A549 (cell line): Measurements from ENCODE around the gene COL8A1. TPM values are rescaled to one million over a fixed set of nuclear protein-coding genes. Genes with fewer than 3 reads are reported as not detected.

Source experiments
- ATAC-seq, 2 experiments: fragments of 200-7000 bp in 1 of 2; fragments of >200 bp in 1 of 2; cut with Nextera tagmentation in 1 of 2; cut with Tn5 transposase in 1 of 2; 3 replicates each; pipeline versions ENCODE4 v1.8.0 to v1.9.1; 2018 to 2020; ENCODE audit warnings: mild to moderate bottlenecking in 1 of 2, moderate library complexity in 1 of 2
- CTCF ChIA-PET: fragments of 300-600 bp; sonication (Branson Sonifier 250); formaldehyde crosslinking; extraction: SDS; loops from one replicate; lab custom pipeline; 2021; ENCODE audit warnings: antibody characterized with exemption, inconsistent platforms; lab: Yijun Ruan, JAX
- POLR2A ChIA-PET: fragments of 350-600 bp; formaldehyde crosslinking; extraction: SDS; loops from one replicate; lab custom pipeline; 2021; ENCODE audit warnings: antibody characterized with exemption, inconsistent platforms; lab: Yijun Ruan, JAX
- DNase-seq, 2 experiments: peaks; one replicate each; pipeline versions ENCODE4 v3.0.0 to v3.0.0-alpha.2; 2011 to 2016; ENCODE audit warnings: low read depth in 1 of 2, low spot score in 1 of 2
- FAIRE-seq: peaks from 2 replicates; lab custom pipeline; 2011; peaks lifted over from hg19 to GRCh38; lab: Jason Lieb, UNC
- H3K27ac ChIP-seq, 2 experiments: fragments of >200 bp; sonication (Bioruptor Twin); formaldehyde crosslinking; 3 replicates each; pipeline ENCODE4 v1.5.1; 2016 to 2017
- H3K4me1 ChIP-seq: fragments of >200 bp; sonication (Bioruptor Twin); formaldehyde crosslinking; 3 replicates; pipeline ENCODE4 v1.6.1; 2016
- H3K4me2 ChIP-seq: fragments of >200 bp; sonication (Bioruptor Twin); formaldehyde crosslinking; 3 replicates; pipeline ENCODE4 v1.6.1; 2016
- H3K4me3 ChIP-seq: fragments of >200 bp; sonication (Bioruptor Twin); formaldehyde crosslinking; 3 replicates; pipeline ENCODE4 v1.5.1; 2016
- H3K9me3 ChIP-seq: fragments of >200 bp; sonication (Bioruptor Twin); formaldehyde crosslinking; 3 replicates; pipeline ENCODE4 v1.6.1; 2016
- BHLHE40 ChIP-seq: IDR thresholded peaks from 2 replicates; pipeline ENCODE4 v1.6.1; 2012; ENCODE audit warnings: low read depth, low read length, inconsistent platforms
- CBX8 ChIP-seq: fragments of 200-600 bp; sonication (generic); IDR thresholded peaks from 2 replicates; pipeline ENCODE4 v1.6.1; 2016
- CHD4 ChIP-seq: fragments of 200-600 bp; sonication (generic); IDR thresholded peaks from 2 replicates; pipeline ENCODE4 v1.6.1; 2016; ENCODE audit warnings: antibody characterized with exemption, mild to moderate bottlenecking, borderline replicate concordance
- CTCF ChIP-seq: fragments of >200 bp; sonication (Bioruptor Twin); formaldehyde crosslinking; IDR thresholded peaks from 3 replicates; pipeline ENCODE4 v1.5.1; 2016
- EP300 ChIP-seq, 2 experiments: fragments of >200 bp; sonication (Bioruptor Twin); formaldehyde crosslinking; IDR thresholded peaks; 2 replicates in 1 of 2; 3 replicates in 1 of 2; pipeline ENCODE4 v1.6.1; 2016 to 2017
- HDAC2 ChIP-seq: fragments of 200-600 bp; sonication (generic); IDR thresholded peaks from 2 replicates; pipeline ENCODE4 v1.6.1; 2016
- KDM1A ChIP-seq: fragments of 200-600 bp; sonication (generic); IDR thresholded peaks from 2 replicates; pipeline ENCODE4 v1.6.1; 2016; ENCODE audit warnings: low read depth, mild to moderate bottlenecking
- MAFK ChIP-seq: fragments of 450-650 bp; IDR thresholded peaks from 2 replicates; pipeline ENCODE4 v1.6.1; 2014; ENCODE audit not compliant: partially characterized antibody
- MAZ ChIP-seq: fragments of 150-350 bp; IDR thresholded peaks from 2 replicates; pipeline ENCODE4 v1.6.1; 2014; ENCODE audit warnings: antibody characterized with exemption, low read depth, low read length, borderline replicate concordance
- NR3C1 ChIP-seq: fragments of >200 bp; sonication (Bioruptor Twin); formaldehyde crosslinking; IDR thresholded peaks from 3 replicates; pipeline ENCODE4 v1.6.1; 2017
- RAD21 ChIP-seq, 2 experiments: fragments of >200 bp in 1 of 2; sonication (Bioruptor Twin) in 1 of 2; formaldehyde crosslinking in 1 of 2; IDR thresholded peaks in 1 of 2; conservative IDR thresholded peaks in 1 of 2; 2 replicates in 1 of 2; 3 replicates in 1 of 2; pipeline ENCODE4 v1.6.1; 2012 to 2018; ENCODE audit warnings: inconsistent platforms in 1 of 2
- SREBF2 ChIP-seq: fragments of 450-650 bp; IDR thresholded peaks from 2 replicates; pipeline ENCODE4 v1.6.1; 2014; ENCODE audit warnings: mild to moderate bottlenecking, moderate library complexity
- ZNF302 ChIP-seq: fragments of 250-450 bp; sonication (Bioruptor Pico); IDR thresholded peaks from 2 replicates; pipeline ENCODE4 v1.9.0; 2021; ENCODE audit warnings: inconsistent platforms, mild to moderate bottlenecking, moderate library complexity
- ZSCAN20 ChIP-seq: fragments of 250-450 bp; sonication (Bioruptor Pico); IDR thresholded peaks from 2 replicates; pipeline ENCODE4 v1.8.0; 2022; ENCODE audit warnings: mild to moderate bottlenecking, moderate library complexity
- WGBS: methylation state at CpG from one replicate; pipeline ENCODE4 v1.1.6; 2017; ENCODE audit errors: missing lambda C conversion rate; 5-methylcytosine and 5-hydroxymethylcytosine counted together
- polyA plus RNA-seq, 4 experiments: library from polyadenylated mRNA; depleted of rRNA in 3 of 4; stranded (reverse); fragments of >200 nt; fragmentation: RNase III in 1 of 4; extraction: RNeasy Plus Mini Kit Qiagen cat#74134 plus additional on column Dnase treatment in 1 of 4; gene quantifications; 2 replicates in 3 of 4; 3 replicates in 1 of 4; pipeline ENCODE4 v1.2.3, GENCODE V29; 2011 to 2017
- TF ChIP-seq, protein P1 (sequence below): fragments of >200 bp; sonication (Bioruptor Twin); formaldehyde crosslinking; IDR thresholded peaks from 3 replicates; pipeline ENCODE4 v1.6.1; 2016

COL8A1 gene
- polyA plus RNA-seq, 2 of the 4 experiments (the other 2 are of a cell fraction), result not detected

- FAIRE-seq (no peak), DNase-seq (peak; percentile 33 to 47), ATAC-seq (peak; percentile 96 to 100)
- no peaks in the 10 kb centered on the region for H3K4me1 ChIP-seq
- ChIA-PET POLR2A (no interaction called here), CTCF (interaction anchor here (0.6 to 1.9 kb wide), 6 partner anchors 12 to 291 kb away, joined by 3 to 6 read pairs (median 3); no protein-coding TSS in a partner anchor)
- H3K9me3 ChIP-seq, result no peaks in the 10 kb centered on the region
- H3K4me2 ChIP-seq, result no peak overlapping the region
- TF ChIP-seq ZSCAN20 (CRISPR knock-in tag) (no peak), EP300 (IDR thresholded peaks at IDR 0.05) (no peak), MAFK (peak; percentile 12), BHLHE40 (no peak), CTCF (peak; percentile 53), RAD21 (conservative IDR thresholded peaks at IDR 0.05 in 1 of 2, IDR thresholded peaks at IDR 0.05 in 1 of 2) (peak; percentile 38 to 59; a peak in 3 of 5 replicates)
- WGBS, result 2% methylated on average over 3 of the region's 3 CpGs
- no peak overlapping the region for H3K4me3 ChIP-seq
- H3K27ac ChIP-seq, result no peak overlapping the region
These were observed 150.8 kb downstream of the COL8A1 start for GRCh38 chr3:99789011-99789721.

GRCh38 chr3:99794485-99794884, 156.1 kb downstream of the COL8A1 start:
- H3K9me3 ChIP-seq, result peaks cover 4% of the 10 kb centered on the region; the same call in 1 of the 3 replicates
- no peak for TF ChIP-seq CTCF
- TF ChIP-seq MAZ, result no peak
- TF ChIP-seq CHD4, result no peak
- TF ChIP-seq KDM1A, result no peak
- no peak for TF ChIP-seq ZNF302 (CRISPR knock-in tag)
- no peak for DNase-seq
- ChIA-PET POLR2A (no interaction called here), CTCF (interaction anchor here (1.5 kb wide), 1 partner anchor 13 kb away, joined by 5 read pairs; no protein-coding TSS in a partner anchor)
- no peaks in the 10 kb centered on the region for H3K4me1 ChIP-seq
- ATAC-seq, result no peak
- H3K4me3 ChIP-seq, result no peak overlapping the region
- 32% methylated on average over 6 of the region's 8 CpGs for WGBS
- FAIRE-seq, result no peak
- no peak overlapping the region for H3K27ac ChIP-seq
- no peak overlapping the region for H3K4me2 ChIP-seq

- DNase-seq (no peak), ATAC-seq (no peak), FAIRE-seq (no peak)
- H3K27ac ChIP-seq, result no peak overlapping the region
- CTCF ChIA-PET, result interaction anchor here (1.5 kb wide), 1 partner anchor 12 kb away, joined by 5 read pairs; no protein-coding TSS in a partner anchor
- POLR2A ChIA-PET, result no interaction called here
- H3K4me1 ChIP-seq, result no peaks in the 10 kb centered on the region
- no peak overlapping the region for H3K4me3 ChIP-seq
- peaks cover 6% of the 10 kb centered on the region; the same call in 1 of the 3 replicates for H3K9me3 ChIP-seq
- WGBS, result 63% methylated on average over 15 of the region's 15 CpGs
- no peak overlapping the region for H3K4me2 ChIP-seq
- TF ChIP-seq HDAC2 (no peak), NR3C1 (no peak), SREBF2 (no peak), BHLHE40 (no peak), CBX8 (no peak)
- TF ChIP-seq, protein P1, sequence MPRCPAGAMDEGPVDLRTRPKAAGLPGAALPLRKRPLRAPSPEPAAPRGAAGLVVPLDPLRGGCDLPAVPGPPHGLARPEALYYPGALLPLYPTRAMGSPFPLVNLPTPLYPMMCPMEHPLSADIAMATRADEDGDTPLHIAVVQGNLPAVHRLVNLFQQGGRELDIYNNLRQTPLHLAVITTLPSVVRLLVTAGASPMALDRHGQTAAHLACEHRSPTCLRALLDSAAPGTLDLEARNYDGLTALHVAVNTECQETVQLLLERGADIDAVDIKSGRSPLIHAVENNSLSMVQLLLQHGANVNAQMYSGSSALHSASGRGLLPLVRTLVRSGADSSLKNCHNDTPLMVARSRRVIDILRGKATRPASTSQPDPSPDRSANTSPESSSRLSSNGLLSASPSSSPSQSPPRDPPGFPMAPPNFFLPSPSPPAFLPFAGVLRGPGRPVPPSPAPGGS, result no peak
These were observed 157.2 kb downstream of the COL8A1 start for GRCh38 chr3:99795573-99795972.
